ENCODE results near the gene G3BP2.

GRCh38 chr4:75629239-75629638 lies 44.0 kb downstream of the G3BP2 start:
- TF ChIP-seq CTCF (IDR thresholded peaks at IDR 0.05), result no peak
- TF ChIP-seq POLR2A (IDR thresholded peaks at IDR 0.05), result no peak

All from lower leg skin (tissue), 3 donors.